NCI-H146 treated with DMSO at 0.1 percent for 48 hours (cell line): ENCODE data around the gene PGS1.
A peak's percentile ranks its signal among the peaks of the same experiment; 100 is the strongest.
"Not testable (repeated sequence)": the region's sequence is repeated elsewhere in the genome, so short reads cannot be mapped to it uniquely, and the experiment has no call there.

ENCODE experiments used
- DNase-seq: peaks from one replicate; lab custom pipeline; 2025; ENCODE audit not compliant: unreplicated experiment; lab: John Stamatoyannopoulos, UW

PGS1 gene

DNA sequence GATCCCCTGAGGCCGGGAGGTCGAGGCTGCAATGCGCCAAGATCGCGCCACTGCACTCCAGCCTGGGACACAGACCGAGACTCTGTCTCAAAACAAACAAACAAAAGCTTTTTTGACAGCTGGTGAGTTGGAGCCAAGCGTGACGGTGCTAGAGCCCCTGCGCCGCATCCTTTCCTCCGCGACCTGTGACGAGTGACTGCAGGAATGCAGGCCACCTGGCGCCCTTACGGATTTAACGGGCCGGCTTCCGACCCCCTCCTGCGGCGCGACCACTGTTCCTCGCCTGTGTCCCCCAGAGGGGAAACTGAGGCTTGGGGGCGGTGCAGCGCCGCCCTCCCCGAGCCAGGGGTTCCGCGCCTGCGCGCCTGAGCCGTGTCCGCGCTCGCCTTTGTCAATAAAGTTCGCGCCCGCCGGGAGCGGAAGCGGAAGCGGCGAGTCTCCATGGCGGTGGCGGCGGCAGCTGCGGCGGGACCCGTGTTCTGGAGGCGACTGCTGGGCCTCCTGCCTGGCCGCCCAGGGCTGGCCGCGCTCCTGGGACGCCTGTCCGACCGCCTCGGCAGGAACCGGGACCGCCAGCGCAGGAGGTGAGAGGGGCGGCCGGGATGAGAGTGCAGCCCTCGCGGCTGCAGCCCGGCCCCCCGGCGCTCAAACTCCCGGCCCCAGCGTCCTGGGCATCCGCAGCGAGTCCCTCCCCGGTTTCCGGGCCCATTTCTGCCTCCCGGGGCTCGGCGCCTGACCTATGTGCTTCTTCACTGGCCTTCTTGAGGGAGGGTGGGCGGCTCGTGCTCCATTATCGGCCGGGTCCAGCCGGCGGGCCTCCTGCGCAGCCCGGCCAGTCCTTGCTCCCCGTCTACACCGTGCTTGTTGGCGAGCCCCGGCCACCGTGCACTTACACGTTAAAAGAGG is at the start of gene PGS1:
Gene PGS1, plus strand, starts transcription at position 425 of the 906 bp plus-strand sequence. Its CDS starts 17 bp downstream, at position 442.
- DNase-seq = peak; percentile 9

GRCh38 chr17:78329263-78330059 is 49.0 kb upstream of the PGS1 start:
- DNase-seq = no peak

DNA sequence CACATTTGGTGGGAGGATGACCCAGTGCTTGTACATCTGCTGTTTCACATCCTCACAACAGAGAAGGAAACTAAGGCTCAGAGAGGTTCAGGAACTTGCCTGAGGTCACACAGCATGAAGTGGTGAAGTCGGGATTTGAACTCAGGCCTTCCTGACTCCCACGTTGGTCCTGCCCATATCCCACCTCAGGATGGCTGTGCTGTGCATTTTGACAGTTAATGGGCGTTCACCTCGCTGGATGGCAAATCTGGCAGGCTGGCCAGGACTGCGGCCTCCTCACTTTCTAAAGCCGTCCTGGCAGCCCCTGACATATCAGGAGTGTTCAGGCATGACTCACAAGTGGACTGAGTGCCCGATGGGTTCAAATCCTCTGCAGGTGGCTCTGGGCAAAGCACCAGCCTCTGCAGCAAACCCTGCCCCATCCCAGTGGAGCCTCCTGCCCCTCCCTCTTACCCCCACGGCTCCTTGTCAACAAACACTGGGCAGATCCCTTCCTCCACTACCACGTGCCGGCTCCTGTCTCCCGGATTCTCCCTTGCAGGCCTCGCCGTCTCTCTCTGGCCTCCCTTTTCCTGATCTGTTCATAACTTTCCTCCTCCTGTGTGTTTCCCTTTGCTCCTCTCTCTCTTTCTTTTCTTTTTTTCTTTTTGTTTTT is 47.8 kb upstream of the PGS1 start:
- DNase-seq = no peak

DNA sequence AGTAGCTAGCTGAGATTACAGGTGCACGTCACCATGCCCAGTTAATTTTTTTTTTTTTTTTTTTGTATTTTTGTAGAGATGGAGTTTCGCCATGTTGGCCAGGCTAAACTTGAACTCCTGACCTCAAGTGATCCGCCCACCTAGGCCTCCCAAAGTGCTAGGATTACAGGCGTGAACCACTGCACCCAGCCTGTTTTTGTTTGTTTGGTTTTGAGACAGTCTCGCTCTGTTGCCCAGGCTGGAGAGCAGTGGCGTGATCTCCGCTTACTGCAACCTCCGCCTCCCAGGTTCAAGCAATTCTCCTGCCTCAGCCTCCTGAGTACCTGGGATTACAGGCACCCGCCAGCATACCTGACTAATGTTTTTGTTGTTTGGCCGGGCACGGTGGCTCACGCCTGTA is 47.1 kb upstream of the PGS1 start:
- not testable (repeated sequence) for DNase-seq

- no peak for DNase-seq
These were observed 45.5 kb upstream of the PGS1 start for GRCh38 chr17:78332991-78333390.

- no peak for DNase-seq
These were observed 43.2 kb upstream of the PGS1 start for GRCh38 chr17:78335209-78335608.

DNA sequence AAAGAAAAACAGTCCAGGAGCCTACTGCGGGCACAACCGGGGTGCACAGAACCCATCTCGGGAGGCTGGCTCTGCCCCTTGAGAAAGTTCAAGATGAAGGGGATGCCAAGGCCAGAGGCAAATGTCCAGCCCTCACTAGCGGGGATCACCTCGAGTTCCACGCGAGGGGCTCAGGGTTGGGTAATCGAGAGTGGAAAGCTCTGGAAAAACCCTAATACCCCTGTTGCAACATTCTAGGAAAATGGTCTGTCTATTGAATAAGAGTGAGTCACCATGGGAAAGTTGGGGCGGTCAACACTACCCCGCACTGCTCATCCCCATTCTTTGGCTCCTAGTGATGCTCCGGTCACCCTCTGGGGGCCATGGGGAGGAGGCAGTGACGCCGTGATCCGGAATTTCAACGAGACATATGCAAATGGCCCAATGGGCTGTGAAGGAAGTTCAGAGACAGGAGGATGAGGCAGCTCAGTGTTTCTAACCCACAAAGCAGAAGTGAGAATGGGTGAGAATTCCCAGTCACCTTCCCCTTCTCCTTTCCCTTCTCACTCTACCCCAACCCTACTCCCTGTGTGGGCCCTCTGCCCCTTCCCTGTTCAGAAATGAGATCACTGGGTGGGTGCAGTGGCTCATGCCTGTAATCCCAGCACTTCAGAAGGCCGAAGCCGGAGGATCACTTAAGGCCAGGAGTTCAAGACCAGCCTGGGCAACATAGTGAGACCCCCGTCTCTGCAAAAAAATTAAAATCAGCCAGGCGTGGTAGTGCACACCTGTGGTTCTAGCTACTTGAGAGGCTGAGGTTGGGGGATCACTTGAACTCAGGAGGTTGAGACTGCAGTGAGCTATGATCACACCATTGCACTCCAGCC is 41.0 kb upstream of the PGS1 start:
- DNase-seq = no peak

DNA sequence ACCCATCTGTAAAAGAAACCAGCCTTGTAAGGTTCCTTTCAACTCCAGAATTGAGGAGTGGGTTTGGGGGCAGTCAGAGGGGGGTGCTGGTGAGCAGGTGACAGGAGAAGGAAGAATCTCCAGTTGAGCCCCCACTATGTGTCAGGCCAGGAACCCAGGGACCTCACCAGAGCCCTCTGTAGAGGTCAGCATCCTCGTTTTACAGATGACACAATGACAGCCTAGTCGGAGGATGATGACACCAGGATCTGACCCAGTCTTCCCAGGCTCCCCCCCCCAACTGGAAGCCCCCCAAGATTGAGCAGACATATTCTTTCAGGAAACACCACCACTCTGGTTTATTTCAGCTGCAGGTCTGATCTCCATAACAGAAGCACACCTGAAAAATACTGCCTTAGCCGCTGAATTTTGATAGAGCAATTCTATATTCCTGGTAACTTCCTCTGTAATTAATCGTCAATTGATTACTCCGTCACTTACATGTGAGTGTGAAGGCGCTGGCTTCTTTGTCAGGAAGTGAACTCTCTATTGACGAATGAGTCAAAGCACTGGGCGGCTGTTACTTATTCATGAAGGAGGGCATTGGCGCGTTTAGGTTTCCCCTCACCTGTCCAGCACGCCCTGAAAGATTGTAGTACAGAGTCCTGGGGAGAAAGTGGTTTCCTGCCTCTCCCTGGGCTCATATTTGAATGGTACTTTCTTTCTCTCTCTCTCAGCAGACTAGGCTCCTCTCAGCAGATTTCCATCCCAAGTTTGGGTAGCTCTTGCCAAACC is 39.8 kb upstream of the PGS1 start:
- peak; percentile 44 for DNase-seq

DNA sequence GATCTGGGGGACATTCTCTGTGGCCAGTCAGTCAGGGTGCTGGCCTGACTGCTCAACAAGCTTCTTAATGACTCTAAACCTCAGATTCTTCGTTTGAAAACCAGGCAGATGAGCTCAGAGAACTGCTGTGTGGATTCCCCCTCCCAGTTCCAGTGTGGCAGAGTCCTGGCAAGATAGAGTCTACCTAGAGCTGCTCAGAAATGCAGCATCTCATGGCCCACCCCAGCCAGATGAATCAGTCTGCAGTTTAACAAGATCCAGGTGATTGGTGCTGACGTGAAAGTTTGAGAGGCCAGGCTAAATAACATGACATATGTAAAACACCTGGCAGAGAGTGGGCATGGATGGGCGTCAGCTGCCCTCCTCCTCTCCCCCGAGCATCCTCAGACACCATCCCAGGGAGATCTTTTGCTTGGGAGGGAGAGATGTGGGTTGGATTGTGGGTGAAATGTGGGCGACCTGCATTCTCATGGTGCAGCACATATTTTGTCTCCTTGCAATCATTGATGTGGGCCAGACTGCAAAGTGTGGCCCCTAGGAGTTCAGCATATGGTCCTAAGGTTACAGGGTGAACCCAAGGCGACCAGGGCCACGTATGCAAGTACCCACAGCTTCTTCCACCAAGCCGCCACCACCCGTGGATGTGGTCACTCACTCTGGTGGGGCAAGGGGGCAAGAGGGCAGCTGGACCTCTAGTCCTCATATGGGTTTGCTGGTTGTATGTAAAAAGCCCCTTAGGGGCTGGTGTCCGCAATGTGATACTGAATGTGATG is 38.1 kb upstream of the PGS1 start:
- no peak for DNase-seq

- DNase-seq = no peak
These were observed 36.6 kb upstream of the PGS1 start for GRCh38 chr17:78341559-78342448.

DNA sequence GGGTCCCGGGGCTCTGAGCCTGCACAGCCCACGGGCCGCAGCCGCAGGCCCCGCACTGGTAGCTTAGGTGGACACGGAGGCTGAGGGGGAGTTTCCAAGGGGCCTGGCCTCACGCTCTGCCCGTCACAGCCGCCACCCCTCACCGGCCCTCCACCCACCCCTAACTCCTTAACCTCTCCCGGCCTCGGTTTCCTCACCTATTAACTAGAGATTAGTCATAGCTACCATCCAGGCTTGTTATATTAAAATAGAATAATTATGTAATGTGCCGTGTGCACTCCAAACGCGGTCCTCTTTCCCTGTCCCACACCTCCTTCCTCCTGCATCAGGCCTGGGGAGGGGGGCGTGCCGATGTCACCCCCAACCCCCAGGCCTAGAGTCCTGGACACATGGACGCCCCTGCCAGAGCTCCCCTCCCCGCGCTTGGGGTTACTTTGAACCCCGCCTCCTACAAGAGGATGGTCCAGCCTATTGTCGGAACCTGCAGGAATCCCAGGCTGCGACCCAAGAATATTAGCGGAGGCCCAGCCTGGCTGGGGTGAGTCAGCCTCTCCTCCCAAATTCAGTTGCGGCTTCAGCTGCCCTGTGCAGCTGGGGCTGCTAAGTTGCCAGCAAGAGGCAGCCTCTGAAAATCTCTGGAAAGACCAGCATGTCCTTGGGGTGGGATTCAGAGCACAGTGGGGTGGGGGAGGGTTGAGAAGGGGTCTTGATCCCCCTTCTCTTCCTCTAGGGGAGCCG is 35.8 kb upstream of the PGS1 start:
- no peak for DNase-seq

DNA sequence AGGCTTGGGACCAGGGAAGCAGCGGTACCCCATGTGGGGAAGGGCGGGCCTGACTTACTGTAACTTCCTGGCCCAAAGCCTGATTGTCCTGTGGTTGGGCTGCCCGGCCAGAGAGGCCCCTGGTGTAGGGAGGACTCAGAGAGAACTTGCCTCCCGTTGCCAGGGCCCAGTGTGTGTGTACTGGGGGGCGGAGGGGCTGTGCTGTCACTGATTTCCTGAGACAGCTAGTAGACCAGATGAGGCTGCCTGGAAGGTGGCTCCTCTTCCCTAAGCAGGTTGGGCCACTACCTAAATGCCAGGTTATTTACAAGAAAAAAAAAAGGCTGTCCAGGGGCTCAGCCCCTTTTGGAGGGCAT is 35.3 kb upstream of the PGS1 start:
- DNase-seq = no peak

GRCh38 chr17:78343543-78344201 is 34.8 kb upstream of the PGS1 start:
- no peak for DNase-seq

DNA sequence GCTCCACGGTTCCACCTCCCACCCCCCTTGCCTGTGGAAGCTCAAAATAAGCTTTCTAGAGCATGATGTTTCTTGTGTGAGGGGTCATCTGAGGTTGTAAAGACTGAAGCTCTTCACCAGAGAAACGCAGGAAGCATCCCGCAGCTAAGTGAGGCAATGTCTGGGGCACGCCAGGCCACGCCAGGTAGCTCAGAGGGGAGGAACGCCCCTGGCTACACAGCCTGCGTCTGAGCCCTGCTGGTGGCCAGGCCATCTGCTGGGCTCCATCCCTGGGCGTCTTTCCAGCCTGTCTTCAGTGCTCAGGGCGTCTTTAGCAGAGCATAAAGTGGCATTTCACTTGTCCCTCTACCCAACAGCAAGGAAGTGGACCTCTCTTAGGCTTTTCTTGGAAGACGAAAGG is 33.8 kb upstream of the PGS1 start:
- DNase-seq = no peak

- DNase-seq = no peak
These were observed 33.3 kb upstream of the PGS1 start for GRCh38 chr17:78345172-78345571.

- no peak for DNase-seq
These were observed 32.5 kb upstream of the PGS1 start for GRCh38 chr17:78345791-78346494.
